ENCODE data around the gene MAK.
"Not testable (repeated sequence)": the region's sequence is repeated elsewhere in the genome, so short reads cannot be mapped to it uniquely, and the experiment has no call there.

Gene MAK

GRCh38 chr6:10837995-10838793 is at the start of gene MAK:
MAK (minus strand) TSS chr6:10838539; CDS start chr6:10830648, 7,891 bp downstream.
- no peak for TF ChIP-seq ZFX (IDR thresholded peaks at IDR 0.05; ENCODE audit: borderline replicate concordance)
- no peak for TF ChIP-seq CTCF (IDR thresholded peaks at IDR 0.05)
- peak within 1 kb of the TSS; percentile 57 for H3K27ac ChIP-seq

- H3K27ac ChIP-seq, result no peak within 1 kb of the TSS
- no peak for TF ChIP-seq ZFX (IDR thresholded peaks at IDR 0.05; ENCODE audit: borderline replicate concordance)
These were observed 48.6 kb upstream of the MAK start, which contains the start of gene SYCP2L for GRCh38 chr6:10886691-10887502. SYCP2L (plus strand) TSS chr6:10887052; CDS start chr6:10887127, 75 bp downstream.

GRCh38 chr6:10886365-10886690 is 48.0 kb upstream of the MAK start:
- not testable (repeated sequence) for H3K27ac ChIP-seq

GRCh38 chr6:10884245-10884972 is 46.1 kb upstream of the MAK start:
- H3K27ac ChIP-seq, result no peak overlapping the region
- TF ChIP-seq ZFX (IDR thresholded peaks at IDR 0.05; ENCODE audit: borderline replicate concordance), result no peak
- TF ChIP-seq CTCF (IDR thresholded peaks at IDR 0.05), result no peak

- TF ChIP-seq CTCF (IDR thresholded peaks at IDR 0.05), result no peak
- no peak for TF ChIP-seq ZFX (IDR thresholded peaks at IDR 0.05; ENCODE audit: borderline replicate concordance)
These were observed 45.2 kb upstream of the MAK start for GRCh38 chr6:10883312-10884244.

GRCh38 chr6:10882657-10883171 is 44.4 kb upstream of the MAK start:
- TF ChIP-seq ZFX (IDR thresholded peaks at IDR 0.05; ENCODE audit: borderline replicate concordance) (no peak), CTCF (IDR thresholded peaks at IDR 0.05) (no peak)
- H3K27ac ChIP-seq, result no peak overlapping the region

More at GRCh38 chr6:10883312-10884244, 45.2 kb upstream of the MAK start:
- H3K27ac ChIP-seq, result no peak overlapping the region

GRCh38 chr6:10882253-10882630 is 43.9 kb upstream of the MAK start:
- H3K27ac ChIP-seq, result not testable (repeated sequence)

GRCh38 chr6:10880366-10880765 is 42.0 kb upstream of the MAK start:
- H3K27ac ChIP-seq, result no peak overlapping the region
- TF ChIP-seq ZFX (IDR thresholded peaks at IDR 0.05; ENCODE audit: borderline replicate concordance) (no peak), CTCF (IDR thresholded peaks at IDR 0.05) (no peak)
